GM12865 (cell line): ENCODE measurements around the gene HECW1.

Source experiments
- DNase-seq: peaks from one replicate; pipeline ENCODE4 v3.0.0; 2010; ENCODE audit warnings: low read depth
- H3K4me3 ChIP-seq: 2 replicates; pipeline ENCODE4 v1.5.1; 2011; ENCODE audit warnings: mild to moderate bottlenecking, low read depth, low read length, control low read depth
- CTCF ChIP-seq: IDR thresholded peaks from 2 replicates; pipeline ENCODE4 v1.5.1; 2011; ENCODE audit warnings: low read length, control low read depth, low read depth, inconsistent platforms; ENCODE audit not compliant: insufficient read depth; ENCODE audit errors: missing control alignments

The HECW1 gene

DNA sequence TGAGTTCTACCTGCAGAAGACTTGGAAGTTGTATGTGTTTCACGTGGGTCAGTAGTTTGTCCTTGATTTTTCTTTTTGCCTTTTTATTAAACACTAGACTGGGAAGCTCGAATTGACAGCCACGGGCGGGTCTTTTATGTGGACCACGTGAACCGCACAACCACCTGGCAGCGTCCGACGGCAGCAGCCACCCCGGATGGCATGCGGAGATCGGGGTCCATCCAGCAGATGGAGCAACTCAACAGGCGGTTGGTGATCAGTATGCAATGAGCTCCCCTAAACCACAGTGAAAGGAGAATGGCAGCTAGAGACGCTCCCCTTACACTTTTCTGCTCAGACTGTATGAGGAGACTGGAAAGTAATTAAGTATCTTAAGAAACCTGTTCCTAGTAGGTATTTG is 343.8 kb downstream of the HECW1 start:
- no peak for DNase-seq
- H3K4me3 ChIP-seq = no peak overlapping the region
- no peak for TF ChIP-seq CTCF

DNA sequence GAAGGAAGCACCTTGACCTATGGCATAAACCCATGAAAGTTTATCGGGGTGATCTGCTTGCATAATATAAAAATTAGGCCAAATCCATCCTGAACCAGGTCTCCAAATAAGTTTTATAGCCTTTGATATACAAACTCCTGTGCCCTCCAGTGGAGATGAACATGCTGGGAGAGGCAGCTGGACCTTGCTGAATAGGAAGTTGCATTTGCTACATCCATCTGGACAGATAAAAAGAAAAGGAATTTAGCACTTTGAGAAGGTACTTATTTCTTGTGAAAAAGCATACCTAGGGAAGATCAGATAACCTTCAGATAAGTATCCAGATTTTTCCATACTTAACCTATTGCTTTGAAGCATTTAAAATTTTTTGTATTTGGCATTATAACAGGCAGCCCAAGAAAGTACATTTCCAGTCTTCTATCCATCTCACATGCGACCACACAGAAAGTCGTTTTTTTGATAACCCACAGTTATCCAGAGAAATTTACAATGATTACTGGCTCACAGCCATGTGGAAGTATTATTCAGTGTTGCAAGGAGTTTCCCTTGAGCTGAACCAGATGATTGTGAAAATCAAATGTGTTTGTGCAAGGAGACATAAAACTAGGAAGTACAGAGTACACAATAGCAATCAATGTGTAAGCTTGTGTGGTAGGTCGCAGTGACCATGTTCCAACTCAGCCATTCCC is 346.0 kb downstream of the HECW1 start:
- no peak overlapping the region for H3K4me3 ChIP-seq
- no peak for DNase-seq
- no peak for TF ChIP-seq CTCF

DNA sequence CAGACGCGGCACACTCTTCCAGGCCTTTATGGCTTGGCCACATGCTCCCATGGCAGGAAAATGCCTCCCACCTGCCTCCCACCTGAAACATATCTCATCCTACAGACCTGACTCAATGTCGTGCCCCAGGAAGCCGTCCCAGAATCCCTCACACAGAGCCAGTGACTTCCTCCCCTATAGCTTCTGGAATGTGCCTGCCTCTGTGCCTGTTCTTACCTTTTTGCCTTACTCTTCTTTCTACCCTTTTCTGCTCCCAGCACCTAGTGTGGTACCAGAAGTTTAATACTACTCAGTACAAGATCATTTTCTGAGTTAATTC is 346.5 kb downstream of the HECW1 start:
- no peak for TF ChIP-seq CTCF
- H3K4me3 ChIP-seq = no peak overlapping the region
- no peak for DNase-seq

GRCh38 chr7:43460733-43461348 is 348.4 kb downstream of the HECW1 start:
- peak; percentile 21 for DNase-seq

GRCh38 chr7:43461349-43462024 is 349.0 kb downstream of the HECW1 start:
- H3K4me3 ChIP-seq = no peak overlapping the region
- DNase-seq = peak; percentile 25
- TF ChIP-seq CTCF = no peak

More at GRCh38 chr7:43460733-43461348, 348.4 kb downstream of the HECW1 start:
- no peak for TF ChIP-seq CTCF
- H3K4me3 ChIP-seq = no peak overlapping the region

GRCh38 chr7:43462836-43463235 is 350.4 kb downstream of the HECW1 start:
- DNase-seq = no peak
- no peak overlapping the region for H3K4me3 ChIP-seq
- TF ChIP-seq CTCF = no peak

GRCh38 chr7:43463401-43463980 is 351.0 kb downstream of the HECW1 start:
- no peak for TF ChIP-seq CTCF
- no peak overlapping the region for H3K4me3 ChIP-seq
- no peak for DNase-seq
